T-helper 1 cell (primary cell): ENCODE data around the gene PNLIPRP3.

Source experiments
- DNase-seq, 5 donors: peaks; one replicate each; pipeline ENCODE4 v3.0.0-alpha.2; 2012 to 2020

PNLIPRP3 gene

GRCh38 chr10:116511365-116511764 is 83.7 kb downstream of the PNLIPRP3 start:
- DNase-seq = no peak

- DNase-seq = peak in 1 of 5 donors; percentile 3
Measured at GRCh38 chr10:116521424-116522290, 94.0 kb downstream of the PNLIPRP3 start.

GRCh38 chr10:116522803-116523381 is 95.2 kb downstream of the PNLIPRP3 start:
- no peak for DNase-seq

GRCh38 chr10:116524736-116525135 is 97.1 kb downstream of the PNLIPRP3 start:
- no peak for DNase-seq

- no peak for DNase-seq
Measured at GRCh38 chr10:116526219-116526618, 98.6 kb downstream of the PNLIPRP3 start.
